HepG2 (cell line): ENCODE results near the gene API5.

Experiments used
- CTCF ChIP-seq: sonication (generic); formaldehyde crosslinking; IDR thresholded peaks from 2 replicates; pipeline ENCODE4 v1.5.0; 2020; ENCODE audit warnings: mild to moderate bottlenecking, missing genetic modification reagents, moderate library complexity
- KDM1A ChIP-seq: IDR thresholded peaks from 2 replicates; pipeline ENCODE4 v1.6.1; 2016; ENCODE audit warnings: missing compliant biosample characterization
- MAZ ChIP-seq, 2 experiments: sonication (generic) in 1 of 2; formaldehyde crosslinking in 1 of 2; IDR thresholded peaks; 2 replicates each; pipeline versions ENCODE4 v1.5.0 to v1.6.1; 2012 to 2020; ENCODE audit warnings: low read depth in 2 of 2, mild to moderate bottlenecking in 2 of 2, borderline replicate concordance in 1 of 2, improper control_type of control experiment in 1 of 2, low read length in 1 of 2, missing genetic modification reagents in 1 of 2, moderate library complexity in 1 of 2
- SUZ12 ChIP-seq: fragments of 150-350 bp; IDR thresholded peaks from 2 replicates; pipeline ENCODE4 v1.6.1; 2014; ENCODE audit warnings: low read depth, low read length
- ZNF121 ChIP-seq: sonication (generic); formaldehyde crosslinking; IDR thresholded peaks from 2 replicates; pipeline ENCODE4 v1.5.0; 2020; ENCODE audit warnings: mild to moderate bottlenecking, missing genetic modification reagents
- ZNF274 ChIP-seq: sonication (generic); formaldehyde crosslinking; IDR thresholded peaks from 2 replicates; pipeline ENCODE4 v1.5.1; 2020; ENCODE audit warnings: mild to moderate bottlenecking, missing genetic modification reagents

DNA sequence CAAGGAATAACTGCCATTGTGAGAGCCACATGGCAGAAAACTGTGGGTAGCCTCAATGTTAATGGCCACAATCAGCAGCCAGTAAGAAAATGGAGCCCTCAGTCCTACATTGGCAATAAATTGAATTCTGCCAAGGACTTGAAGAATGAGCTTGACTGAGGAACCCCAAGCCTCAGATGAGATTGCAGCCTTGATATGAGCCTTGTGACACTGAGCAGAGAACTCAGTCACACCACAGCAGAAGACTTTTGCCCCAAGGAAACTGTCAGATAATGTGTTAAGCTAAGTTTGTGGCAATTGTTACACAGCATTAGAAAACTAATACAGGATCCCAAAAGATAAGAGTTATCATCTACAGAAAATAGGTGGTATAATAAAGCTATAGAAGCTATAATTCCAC, 44.5 kb downstream of the API5 start:
- TF ChIP-seq CTCF (CRISPR knock-in tag) (no peak), MAZ (IDR thresholded peaks at IDR 0.05; ENCODE audit: borderline replicate concordance, low read depth, low read length) (no peak), MAZ (CRISPR knock-in tag; IDR thresholded peaks at IDR 0.05; ENCODE audit: low read depth) (no peak), ZNF274 (CRISPR knock-in tag) (no peak), ZNF121 (no peak), KDM1A (CRISPR knock-in tag) (no peak), SUZ12 (no peak)
